IMR-90 (cell line): ENCODE measurements around the gene CSRNP3. TPM values are rescaled to one million over a fixed set of nuclear protein-coding genes. Genes with fewer than 3 reads are reported as not detected.

Experiments used
- ATAC-seq: fragments of 200-7000 bp; cut with Tn5 transposase; 2 replicates; pipeline ENCODE4 v1.9.1; 2020; ENCODE audit warnings: low read depth, mild to moderate bottlenecking, moderate library complexity
- BruUV-seq: library from RNA; stranded (reverse); fragments of 400-500 nt; replicated peaks from 2 replicates; lab custom pipeline; 2021; lab: Mats Ljungman, UMichigan
- CTCF ChIA-PET: fragments of 300-600 bp; formaldehyde crosslinking; extraction: SDS; loops from one replicate; lab custom pipeline; 2021; ENCODE audit warnings: antibody characterized with exemption; lab: Yijun Ruan, JAX
- POLR2A ChIA-PET: fragments of 300-600 bp; sonication (Branson Sonifier 250); formaldehyde crosslinking; loops from one replicate; lab custom pipeline; 2022; ENCODE audit warnings: antibody characterized with exemption; ENCODE audit not compliant: unreplicated experiment; lab: Charles Lee
- DNase-seq: peaks from one replicate; pipeline ENCODE4 v3.0.0; 2013
- H2AFZ ChIP-seq: replicated peaks from 2 replicates; pipeline ENCODE3; 2013; ENCODE audit warnings: low read length, mild to moderate bottlenecking; ENCODE audit not compliant: poor library complexity
- H2AK5ac ChIP-seq: 2 replicates; pipeline ENCODE4 v1.6.1; 2013; ENCODE audit warnings: low read depth, low read length, inconsistent platforms
- H2AK9ac ChIP-seq: replicated peaks from 2 replicates; pipeline ENCODE3; 2013; ENCODE audit warnings: mild to moderate bottlenecking, low read depth, low read length, moderate library complexity; ENCODE audit not compliant: poor library complexity
- H2BK120ac ChIP-seq: 2 replicates; pipeline ENCODE4 v1.6.1; 2013; ENCODE audit warnings: low read depth, low read length, inconsistent platforms
- H2BK15ac ChIP-seq: 3 replicates; pipeline ENCODE4 v1.6.1; 2013; ENCODE audit warnings: low read depth, low read length, inconsistent platforms
- H2BK20ac ChIP-seq: 2 replicates; pipeline ENCODE4 v1.6.1; 2013; ENCODE audit warnings: low read depth, mild to moderate bottlenecking, inconsistent platforms, low read length, moderate library complexity
- H2BK5ac ChIP-seq: 2 replicates; pipeline ENCODE4 v1.6.1; 2013; ENCODE audit warnings: mild to moderate bottlenecking, low read depth, low read length, inconsistent platforms; ENCODE audit not compliant: poor library complexity, severe bottlenecking
- H3K14ac ChIP-seq: replicated peaks from 2 replicates; pipeline ENCODE4 v1.6.1; 2013; ENCODE audit warnings: low read depth, low read length, inconsistent platforms
- H3K18ac ChIP-seq: 2 replicates; pipeline ENCODE4 v1.6.1; 2013; ENCODE audit warnings: low read depth, low read length, control low read depth
- H3K23ac ChIP-seq: 2 replicates; pipeline ENCODE4 v1.6.1; 2013; ENCODE audit warnings: low read depth, low read length, inconsistent platforms
- H3K27ac ChIP-seq: 2 replicates; pipeline ENCODE4 v1.5.1; 2013; ENCODE audit warnings: mild to moderate bottlenecking, control low read depth, low read length; ENCODE audit not compliant: insufficient read depth
- H3K27me3 ChIP-seq: 2 replicates; pipeline ENCODE4 v1.6.1; 2013; ENCODE audit warnings: low read length; ENCODE audit not compliant: control insufficient read depth, insufficient read depth
- H3K36me3 ChIP-seq: 2 replicates; pipeline ENCODE4 v1.6.1; 2013; ENCODE audit warnings: low read length, mixed read lengths; ENCODE audit not compliant: control insufficient read depth, insufficient read depth
- H3K4ac ChIP-seq: 2 replicates; pipeline ENCODE4 v1.6.1; 2013; ENCODE audit warnings: low read depth, low read length, inconsistent platforms
- H3K4me1 ChIP-seq: 2 replicates; pipeline ENCODE4 v1.6.1; 2013; ENCODE audit warnings: low read length, mixed read lengths; ENCODE audit not compliant: control insufficient read depth, insufficient read depth
- H3K4me2 ChIP-seq: 2 replicates; pipeline ENCODE4 v1.6.1; 2013; ENCODE audit warnings: low read depth, mild to moderate bottlenecking, control low read depth, low read length, moderate library complexity
- H3K4me3 ChIP-seq: 2 replicates; pipeline ENCODE4 v1.5.1; 2013; ENCODE audit warnings: low read depth, mild to moderate bottlenecking, control low read depth, low read length, moderate library complexity; ENCODE audit not compliant: insufficient read depth
- H3K56ac ChIP-seq: 2 replicates; pipeline ENCODE4 v1.6.1; 2013; ENCODE audit warnings: low read length, inconsistent platforms; ENCODE audit not compliant: insufficient read depth; ENCODE audit errors: extremely low read depth
- H3K79me1 ChIP-seq, 2 experiments: 2 replicates each; pipeline ENCODE4 v1.6.1; 2013; ENCODE audit warnings: low read length in 2 of 2, inconsistent platforms in 1 of 2, low read depth in 1 of 2
- H3K9ac ChIP-seq: 2 replicates; pipeline ENCODE4 v1.6.1; 2013; ENCODE audit warnings: low read depth, low read length, control low read depth
- H3K9me1 ChIP-seq: 2 replicates; pipeline ENCODE4 v1.6.1; 2013; ENCODE audit warnings: low read length, inconsistent platforms; ENCODE audit not compliant: insufficient read depth
- H3K9me3 ChIP-seq: 2 replicates; pipeline ENCODE4 v1.6.1; 2013; ENCODE audit warnings: low read length; ENCODE audit not compliant: control insufficient read depth, insufficient read depth
- H4K20me1 ChIP-seq: 2 replicates; pipeline ENCODE4 v1.6.1; 2013; ENCODE audit warnings: low read length, inconsistent platforms; ENCODE audit not compliant: insufficient read depth
- H4K5ac ChIP-seq: 2 replicates; pipeline ENCODE4 v1.6.1; 2013; ENCODE audit warnings: mild to moderate bottlenecking, low read depth, low read length, control low read depth
- H4K8ac ChIP-seq, 2 experiments: 2 replicates each; pipeline ENCODE4 v1.6.1; 2013; ENCODE audit warnings: low read depth in 2 of 2, low read length in 2 of 2, control low read depth in 1 of 2, inconsistent platforms in 1 of 2
- H4K91ac ChIP-seq: 2 replicates; pipeline ENCODE4 v1.6.1; 2013; ENCODE audit warnings: low read depth, low read length, inconsistent platforms; ENCODE audit not compliant: insufficient read depth
- BHLHE40 ChIP-seq: fragments of 150-350 bp; IDR thresholded peaks from 2 replicates; pipeline ENCODE4 v1.6.1; 2016; ENCODE audit warnings: mild to moderate bottlenecking, low read depth, low read length
- NFE2L2 ChIP-seq: fragments of 150-350 bp; IDR thresholded peaks from 2 replicates; pipeline ENCODE4 v1.6.1; 2016; ENCODE audit warnings: low read depth, mild to moderate bottlenecking, low read length
- RAD21 ChIP-seq: IDR thresholded peaks from 2 replicates; pipeline ENCODE4 v1.6.1; 2012; ENCODE audit warnings: low read length, improper control_type of control experiment
- RCOR1 ChIP-seq: IDR thresholded peaks from 2 replicates; pipeline ENCODE4 v1.6.1; 2012; ENCODE audit warnings: mild to moderate bottlenecking, low read length, improper control_type of control experiment; ENCODE audit not compliant: insufficient replicate concordance
- SMC3 ChIP-seq: fragments of 150-350 bp; IDR thresholded peaks from 2 replicates; pipeline ENCODE4 v1.6.1; 2016; ENCODE audit warnings: low read depth, mild to moderate bottlenecking, antibody characterized with exemption, low read length, moderate library complexity
- WGBS, 2 experiments: methylation state at CpG; one replicate each; pipeline versions ENCODE4 v1.1.5 to v1.1.7; 2013; ENCODE audit warnings: missing lambda C conversion rate in 2 of 2; ENCODE audit not compliant: insufficient read length in 1 of 2; ENCODE audit errors: extremely low coverage in 2 of 2; 5-methylcytosine and 5-hydroxymethylcytosine counted together
- dilution Hi-C: fragments of 300-500 bp; cut with HindIII; formaldehyde crosslinking; loops from one replicate; pipeline ENCODE4 v1.14.3; 2018; ENCODE audit warnings: low sequenced_read_pairs; ENCODE audit not compliant: unreplicated experiment
- in situ Hi-C: fragments of 300-500 bp; cut with MboI; formaldehyde crosslinking; loops from 3 replicates; pipeline ENCODE4 v1.14.3; 2019; ENCODE audit warnings: low sequenced_read_pairs, inconsistent platforms, mixed read lengths
- intact Hi-C: fragments of 100-400 bp; cut with micrococcal nuclease; formaldehyde crosslinking; loops from 2 replicates; pipeline ENCODE4 v1.10.0; 2022
- polyA plus RNA-seq, 3 experiments: library from polyadenylated mRNA; depleted of rRNA; stranded (reverse); fragments of >200 nt; gene quantifications; 2 replicates each; pipeline ENCODE4 v1.2.3, GENCODE V29; 2012; ENCODE audit warnings: low replicate concordance in 1 of 3
- total RNA-seq: library from RNA; depleted of rRNA; stranded (reverse); fragments of >200 nt; gene quantifications from 2 replicates; pipeline ENCODE4 v1.2.3, GENCODE V29; 2012
- TF ChIP-seq, protein P1 (sequence below): conservative IDR thresholded peaks from 2 replicates; pipeline ENCODE4 v1.5.1; 2012; ENCODE audit warnings: mild to moderate bottlenecking, low read depth, low read length, improper control_type of control experiment

CSRNP3 gene
- total and polyA plus RNA-seq, 2 of the 4 experiments (the other 2 are of a cell fraction) = 0.21 to 0.72 TPM

DNA sequence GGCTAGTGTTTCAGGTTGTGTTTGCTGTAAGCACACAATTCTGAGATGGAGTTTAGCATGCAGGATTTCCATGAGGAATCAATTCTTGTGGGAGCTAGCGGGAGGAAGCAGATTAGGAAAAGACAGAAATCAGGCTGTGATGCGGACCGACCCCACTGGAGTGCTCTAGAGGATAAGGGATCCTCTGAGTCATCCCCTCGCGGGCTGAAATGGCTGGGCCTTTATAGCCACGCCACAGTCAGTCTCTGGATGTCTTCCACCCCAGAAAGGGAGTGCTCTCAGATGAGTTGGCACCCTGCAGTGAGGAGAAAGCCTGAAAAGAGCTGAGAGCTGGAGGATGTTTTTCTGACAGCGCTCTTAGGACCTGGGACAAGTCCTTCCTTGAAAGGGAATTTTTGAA lies 222.1 kb downstream of the CSRNP3 start:
- dilution Hi-C loops (no loop called here), intact Hi-C loops (no loop called here), in situ Hi-C loops (no loop called here)
- no peak overlapping the region for H4K8ac ChIP-seq
- no peak overlapping the region for H2BK15ac ChIP-seq
- H3K9me1 ChIP-seq = no peaks in the 10 kb centered on the region
- POLR2A ChIA-PET = no interaction called here
- peak; percentile 31 for DNase-seq
- CTCF ChIA-PET = interaction anchor here (0.6 to 1.2 kb wide), 2 partner anchors 183 to 1138 kb away, joined by 3 to 4 read pairs; no protein-coding TSS in a partner anchor
- no peaks in the 10 kb centered on the region for H3K79me1 ChIP-seq
- H4K20me1 ChIP-seq = no peaks in the 10 kb centered on the region
- no peak overlapping the region for H3K14ac ChIP-seq
- H3K4me3 ChIP-seq = no peak overlapping the region
- no peak overlapping the region for H2BK20ac ChIP-seq
- no peaks in the 10 kb centered on the region for H3K4me1 ChIP-seq
- H3K9me3 ChIP-seq = no peaks in the 10 kb centered on the region
- H4K5ac ChIP-seq = no peak overlapping the region
- WGBS, 2 experiments = 80% methylated on average over 1 of the region's 7 CpGs; no CpG with 5 or more reads in 1 of the 2 experiments
- H2AFZ ChIP-seq = peak overlapping the region; percentile 52
- no peak overlapping the region for H3K9ac ChIP-seq
- BruUV-seq = no TSS peak
- H2AK5ac ChIP-seq = no peak overlapping the region
- no peak overlapping the region for H3K23ac ChIP-seq
- H2AK9ac ChIP-seq = no peak overlapping the region
- no peak for ATAC-seq
- no peak overlapping the region for H3K56ac ChIP-seq
- no peak overlapping the region for H3K18ac ChIP-seq
- no peak overlapping the region for H3K4me2 ChIP-seq
- H3K27ac ChIP-seq = no peak overlapping the region
- no peak overlapping the region for H4K91ac ChIP-seq
- TF ChIP-seq NFE2L2 = no peak
- TF ChIP-seq, protein P1, sequence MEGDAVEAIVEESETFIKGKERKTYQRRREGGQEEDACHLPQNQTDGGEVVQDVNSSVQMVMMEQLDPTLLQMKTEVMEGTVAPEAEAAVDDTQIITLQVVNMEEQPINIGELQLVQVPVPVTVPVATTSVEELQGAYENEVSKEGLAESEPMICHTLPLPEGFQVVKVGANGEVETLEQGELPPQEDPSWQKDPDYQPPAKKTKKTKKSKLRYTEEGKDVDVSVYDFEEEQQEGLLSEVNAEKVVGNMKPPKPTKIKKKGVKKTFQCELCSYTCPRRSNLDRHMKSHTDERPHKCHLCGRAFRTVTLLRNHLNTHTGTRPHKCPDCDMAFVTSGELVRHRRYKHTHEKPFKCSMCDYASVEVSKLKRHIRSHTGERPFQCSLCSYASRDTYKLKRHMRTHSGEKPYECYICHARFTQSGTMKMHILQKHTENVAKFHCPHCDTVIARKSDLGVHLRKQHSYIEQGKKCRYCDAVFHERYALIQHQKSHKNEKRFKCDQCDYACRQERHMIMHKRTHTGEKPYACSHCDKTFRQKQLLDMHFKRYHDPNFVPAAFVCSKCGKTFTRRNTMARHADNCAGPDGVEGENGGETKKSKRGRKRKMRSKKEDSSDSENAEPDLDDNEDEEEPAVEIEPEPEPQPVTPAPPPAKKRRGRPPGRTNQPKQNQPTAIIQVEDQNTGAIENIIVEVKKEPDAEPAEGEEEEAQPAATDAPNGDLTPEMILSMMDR = 0 out of 2 replicates have a peak, but pooled peaks have one; percentile 16
- TF ChIP-seq SMC3 = 0 out of 2 replicates have a peak, but pooled peaks have one; percentile 5
- no peak for TF ChIP-seq BHLHE40
- peak; percentile 29; the same call in 1 of the 2 replicates for TF ChIP-seq RAD21
- no peak for TF ChIP-seq RCOR1
- no peaks in the 10 kb centered on the region for H3K36me3 ChIP-seq
- no peak overlapping the region for H2BK5ac ChIP-seq
- no peak overlapping the region for H2BK120ac ChIP-seq
- H3K4ac ChIP-seq = no peak overlapping the region
- no peaks in the 10 kb centered on the region; the same call in 1 of the 2 replicates for H3K27me3 ChIP-seq
